HT-29 (cell line): ENCODE data around the gene FIS1. TPM values are rescaled to one million over a fixed set of nuclear protein-coding genes. Genes with fewer than 3 reads are reported as not detected.

Experiments used
- DNase-seq: peaks from one replicate; pipeline ENCODE4 v3.0.0-alpha.2; 2015; ENCODE audit warnings: low spot score
- total RNA-seq: library from RNA; depleted of rRNA; stranded (reverse); fragments of >200 nt; shearing (Covaris generic); gene quantifications from 2 replicates; pipeline ENCODE4 v1.2.3, GENCODE V29; 2014

The FIS1 gene
- total RNA-seq, 1 experiment from 2014 or later: 377 TPM

DNA sequence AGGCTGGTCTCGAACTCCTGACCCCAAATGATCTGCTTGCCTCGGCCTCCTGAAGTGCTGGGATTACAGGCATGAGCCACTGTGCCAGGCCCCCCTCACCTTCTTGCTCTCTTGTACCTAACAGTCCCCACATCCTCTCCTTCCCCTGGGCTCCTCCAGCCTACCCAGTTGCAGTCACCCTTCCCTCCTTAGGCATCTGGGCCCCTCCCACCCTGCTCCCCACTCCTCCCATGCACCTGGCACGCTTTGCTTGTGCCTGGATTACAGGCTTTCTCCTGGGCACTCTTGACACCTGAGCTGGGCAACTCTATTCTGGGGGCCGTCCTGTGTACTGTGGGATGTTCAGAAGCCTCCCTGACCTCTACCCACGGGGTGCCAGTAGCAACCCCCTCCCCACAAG lies 10.2 kb downstream of the FIS1 start:
- DNase-seq: peak; percentile 49

DNA sequence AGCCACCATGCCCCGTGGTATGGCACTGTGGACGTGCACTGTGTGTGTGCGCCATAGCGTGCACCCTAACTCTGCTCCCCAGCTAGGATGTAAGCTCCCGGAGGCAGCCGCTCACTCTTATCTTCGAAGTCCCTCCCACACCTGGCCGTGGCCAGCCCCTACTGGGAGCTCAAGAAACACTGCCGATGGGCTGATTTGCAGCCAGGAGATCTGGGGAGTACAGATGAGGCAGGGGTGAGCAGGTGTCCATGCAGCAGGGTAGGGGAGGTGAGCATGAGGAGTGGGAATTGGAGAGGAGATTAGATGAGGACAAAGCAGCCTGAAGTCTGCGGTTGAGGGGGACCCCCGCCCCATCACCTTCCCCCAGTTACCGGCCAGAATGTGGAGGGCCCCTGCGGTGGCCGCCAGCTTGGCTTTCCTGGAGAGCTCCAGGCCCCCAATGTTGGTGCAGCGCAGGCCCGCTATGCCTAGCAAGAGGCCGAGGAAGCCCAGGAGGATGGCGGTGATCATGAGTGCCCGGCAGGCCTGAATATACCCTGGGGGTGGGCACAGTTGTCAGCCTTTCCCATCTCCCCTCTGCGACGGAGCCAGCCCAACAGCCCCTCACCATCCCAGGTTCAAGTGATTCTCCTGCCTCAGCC lies 10.9 kb downstream of the FIS1 start:
- no peak for DNase-seq

DNA sequence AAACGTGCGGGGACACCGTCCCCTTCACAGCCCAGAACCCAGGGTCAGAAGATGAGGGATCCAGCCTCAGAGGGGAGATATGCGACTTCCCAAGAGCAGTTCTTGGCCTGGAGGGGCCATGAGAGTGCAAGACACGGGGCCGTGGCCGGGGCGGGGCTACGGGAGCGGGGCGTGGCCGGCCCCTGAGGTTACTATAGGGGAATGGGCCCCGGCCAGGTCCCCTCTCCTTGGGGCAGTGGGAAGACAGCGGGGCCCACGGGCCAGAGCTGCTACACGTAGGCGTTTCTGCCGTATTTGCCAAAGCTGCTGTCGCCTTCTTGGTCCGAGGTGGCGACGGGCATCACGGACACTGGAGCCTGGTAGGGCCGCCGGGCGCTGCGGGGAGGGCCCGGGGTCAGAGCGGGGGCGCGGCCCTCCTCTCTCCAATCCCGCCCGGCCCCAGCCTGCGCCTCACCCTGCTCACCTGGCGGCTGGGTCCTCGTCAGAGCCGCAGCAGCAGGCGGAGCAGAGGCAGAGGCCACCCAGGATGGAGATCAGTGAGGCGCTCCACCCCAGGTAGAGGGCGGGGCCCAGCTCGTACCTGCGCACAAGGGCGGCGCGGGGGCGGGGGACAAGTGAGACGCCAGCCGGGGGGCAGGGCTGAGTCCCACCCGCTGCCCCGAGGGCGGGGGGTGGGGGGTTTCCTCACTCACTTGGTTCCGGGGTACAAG lies 12.6 kb downstream of the FIS1 start:
- peak; percentile 89 for DNase-seq

DNA sequence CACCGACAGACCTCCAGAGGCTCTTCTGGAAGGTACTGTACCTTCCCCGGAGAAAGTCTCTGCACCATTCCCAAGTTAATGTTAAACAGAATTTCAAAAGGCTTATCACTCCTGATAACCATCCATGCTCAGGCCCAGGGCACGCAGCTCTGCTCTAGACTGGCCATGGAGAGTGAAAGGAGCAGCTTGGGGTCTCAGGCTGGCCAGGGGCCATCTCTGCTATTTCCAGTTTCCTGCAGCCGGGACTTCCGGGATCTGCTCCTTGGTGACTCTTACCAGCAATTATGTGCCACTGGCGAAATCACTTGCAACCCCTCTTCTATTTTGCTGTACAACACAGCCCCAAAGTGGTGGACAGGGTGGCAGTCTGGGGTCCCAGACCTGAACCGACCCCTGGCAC lies 13.2 kb downstream of the FIS1 start:
- peak; percentile 45 for DNase-seq

DNA sequence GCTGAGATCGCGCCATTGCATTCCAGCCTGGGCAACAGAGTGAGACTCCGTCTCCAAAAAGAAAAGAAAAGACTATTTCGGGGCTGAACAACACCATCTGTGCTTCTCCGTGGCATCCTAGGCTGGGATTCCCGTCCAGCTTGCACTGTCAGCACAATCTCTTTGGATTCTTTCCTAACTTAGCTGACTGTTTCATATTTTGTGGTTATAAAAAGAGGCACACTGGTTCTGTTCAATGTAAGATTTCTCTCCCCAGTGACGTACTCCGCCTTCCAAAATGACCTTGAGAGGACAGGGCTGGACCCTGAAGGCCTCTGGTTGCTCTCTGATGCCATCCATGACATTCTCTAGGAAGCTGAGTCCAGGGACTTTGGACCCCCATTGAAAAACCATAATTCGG lies 18.2 kb downstream of the FIS1 start:
- DNase-seq: no peak

DNA sequence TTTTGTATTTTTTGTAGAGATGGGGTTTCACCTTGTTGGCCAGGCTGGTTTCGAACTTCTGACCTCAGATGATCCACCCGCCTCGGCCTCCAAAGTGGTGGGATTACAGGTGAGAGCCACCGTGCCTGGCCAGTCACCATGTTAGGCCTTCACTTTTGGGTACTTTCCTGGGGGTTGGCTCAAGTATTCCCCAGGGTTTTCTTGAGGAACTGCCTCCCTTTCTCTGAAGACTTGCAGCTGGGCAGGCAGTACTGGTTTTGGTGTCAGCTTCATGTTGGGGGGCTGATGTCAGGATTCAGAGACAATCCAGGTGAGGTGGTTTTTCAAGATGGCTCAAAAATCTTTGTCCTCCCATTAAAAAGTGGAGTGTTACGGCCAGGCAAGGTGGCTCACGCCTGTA lies 19.2 kb downstream of the FIS1 start:
- no peak for DNase-seq

DNA sequence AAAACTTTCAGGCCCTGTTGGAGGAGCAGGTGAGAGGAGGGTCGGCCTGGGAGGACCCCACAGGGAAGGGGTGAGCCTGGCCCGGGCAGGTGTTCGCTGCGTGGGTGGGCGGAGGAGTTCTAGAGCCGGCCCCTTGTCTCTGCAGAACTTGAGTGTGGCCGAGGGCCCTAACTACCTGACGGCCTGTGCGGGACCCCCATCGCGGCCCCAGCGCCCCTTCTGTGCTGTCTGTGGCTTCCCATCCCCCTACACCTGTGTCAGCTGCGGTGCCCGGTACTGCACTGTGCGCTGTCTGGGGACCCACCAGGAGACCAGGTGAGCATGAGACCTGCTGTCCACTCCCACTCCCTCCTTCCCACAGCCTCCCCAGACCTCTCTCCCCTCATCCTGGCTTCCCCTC lies 21.4 kb downstream of the FIS1 start:
- no peak for DNase-seq

DNA sequence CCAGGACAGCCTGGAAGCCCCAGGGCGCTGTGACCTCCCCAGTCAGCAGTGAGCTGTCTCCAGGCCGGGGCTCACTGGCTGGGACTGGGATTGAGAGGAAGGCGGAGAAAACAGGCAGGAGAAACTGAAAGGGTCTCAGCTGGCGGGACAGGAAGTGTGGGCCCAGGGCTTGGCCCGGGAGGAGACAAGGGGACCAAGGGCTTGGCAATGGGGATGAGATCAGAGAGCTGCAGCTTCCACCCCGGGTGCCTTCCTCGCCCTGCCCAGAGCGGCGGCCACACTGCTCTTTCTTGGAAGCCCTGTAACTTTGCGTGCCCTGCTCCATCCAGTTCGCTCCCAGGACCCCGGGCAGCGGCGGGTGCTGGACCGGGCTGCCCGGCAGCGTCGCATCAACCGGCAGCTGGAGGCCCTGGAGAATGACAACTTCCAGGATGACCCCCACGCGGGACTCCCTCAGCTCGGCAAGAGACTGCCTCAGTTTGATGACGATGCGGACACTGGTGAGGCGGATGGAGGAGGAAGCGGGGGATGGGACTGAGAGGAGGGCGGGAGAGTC lies 22.5 kb downstream of the FIS1 start:
- no peak for DNase-seq

DNA sequence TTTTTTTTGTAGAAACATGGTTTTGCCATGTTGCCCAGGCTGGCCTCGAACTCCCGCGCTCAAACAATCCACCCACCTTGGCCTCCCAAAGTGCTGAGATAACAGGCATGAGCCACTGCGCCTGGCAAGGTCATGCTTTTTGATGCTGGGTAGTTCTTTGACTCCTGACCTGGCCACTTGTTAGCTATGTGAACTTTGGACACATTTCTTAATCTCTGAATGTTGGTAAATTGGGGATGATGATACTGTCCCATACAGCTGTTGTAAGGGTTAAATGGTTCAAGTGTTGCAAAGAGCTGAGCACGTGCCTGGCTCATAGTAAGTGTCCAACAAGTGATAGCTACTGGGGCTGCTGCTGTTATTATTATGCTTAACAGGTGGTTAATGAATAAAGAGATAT lies 24.6 kb downstream of the FIS1 start:
- DNase-seq: no peak

DNA sequence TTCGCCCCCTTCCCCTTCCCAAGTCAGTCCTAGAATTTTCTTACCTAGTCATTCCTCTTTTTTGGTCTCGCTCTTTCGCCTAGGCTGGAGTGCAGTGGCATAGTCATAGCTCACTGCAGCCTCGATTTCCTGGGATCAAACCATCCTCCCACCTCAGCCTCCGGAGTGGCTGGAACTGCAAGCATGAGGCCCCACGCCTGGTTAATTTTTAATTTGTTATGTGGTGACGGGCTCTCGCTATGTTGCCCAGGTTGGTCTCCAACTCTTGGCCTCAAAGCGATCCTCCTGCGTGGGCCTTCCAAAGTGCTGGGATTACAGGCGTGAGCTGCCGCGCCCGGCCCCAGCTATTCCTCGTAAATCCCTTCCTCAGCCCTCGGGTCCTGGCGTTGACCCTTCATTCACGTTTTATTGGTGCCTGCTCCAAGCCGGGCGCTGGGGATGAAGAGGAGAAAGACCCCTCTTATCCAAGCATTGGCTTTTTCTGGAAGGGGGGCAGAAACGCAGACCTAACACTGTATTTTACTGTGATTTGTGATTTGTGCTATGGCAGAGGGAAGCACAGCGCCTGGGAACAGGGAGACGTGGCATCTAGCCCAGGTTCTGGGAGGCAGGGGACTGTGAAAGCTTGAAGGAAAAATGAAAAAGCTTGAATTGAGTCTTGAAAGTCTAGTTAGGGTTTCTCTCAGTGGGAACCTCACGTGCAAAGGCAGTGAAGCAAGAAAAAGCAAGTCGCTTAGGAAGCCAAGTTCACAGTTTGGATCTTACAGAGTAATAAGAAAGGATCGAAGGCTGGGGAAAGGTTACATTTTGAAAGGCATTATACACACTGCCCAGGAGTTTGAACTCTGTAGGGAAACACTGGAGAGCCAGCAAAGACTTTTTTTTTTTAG lies 26.4 kb downstream of the FIS1 start:
- no peak for DNase-seq

DNA sequence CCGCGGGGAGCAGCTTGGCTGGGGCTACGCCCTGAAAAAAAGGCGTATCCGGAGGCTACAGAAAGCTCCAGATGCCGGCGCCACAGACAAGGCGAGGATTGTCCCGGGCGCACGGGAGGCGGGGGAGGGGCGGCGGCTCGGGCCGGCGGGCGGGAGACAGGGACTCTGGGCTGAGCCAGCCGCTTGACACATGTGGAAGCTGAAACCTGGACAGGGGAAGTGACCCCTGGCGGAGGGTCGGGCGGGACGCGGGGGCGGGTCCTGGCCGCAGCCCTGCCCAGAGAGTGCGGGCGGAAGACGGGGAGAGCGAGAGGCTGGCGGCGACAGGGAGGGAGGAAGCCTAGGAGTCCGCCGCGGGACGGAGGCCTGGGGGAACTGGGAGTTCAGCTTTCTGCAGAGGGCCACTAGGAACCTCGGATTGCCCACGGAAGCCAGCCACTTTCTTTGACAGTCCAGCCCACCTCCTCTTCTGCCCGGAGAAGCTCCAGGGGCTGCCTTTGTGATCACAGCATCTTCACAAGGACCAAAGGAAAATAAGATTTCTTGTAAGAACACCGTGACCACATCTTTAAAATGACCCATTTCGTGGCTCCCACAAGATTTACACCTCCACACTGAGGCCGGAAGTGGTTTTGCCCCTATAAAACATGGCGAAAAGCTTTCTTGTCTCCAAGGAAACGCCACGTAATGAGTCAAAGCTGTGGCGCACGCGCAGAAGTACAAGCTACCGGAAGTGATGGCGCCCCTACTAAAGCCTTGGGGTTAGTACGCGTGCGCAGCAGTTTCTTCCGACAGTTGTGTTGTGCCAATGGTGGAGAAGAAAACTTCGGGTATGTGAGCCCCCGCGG lies 27.3 kb downstream of the FIS1 start, which contains the start of the genes PLOD3 and ZNHIT1:
TSS of gene PLOD3 (minus strand) at position 194 of the 848 bp plus-strand sequence. CDS start 307 bp downstream, outside the sequence.
TSS of gene ZNHIT1 (plus strand) at position 778 of the 848 bp plus-strand sequence. CDS start at position 809, 31 bp downstream.
- DNase-seq: peak; percentile 100

DNA sequence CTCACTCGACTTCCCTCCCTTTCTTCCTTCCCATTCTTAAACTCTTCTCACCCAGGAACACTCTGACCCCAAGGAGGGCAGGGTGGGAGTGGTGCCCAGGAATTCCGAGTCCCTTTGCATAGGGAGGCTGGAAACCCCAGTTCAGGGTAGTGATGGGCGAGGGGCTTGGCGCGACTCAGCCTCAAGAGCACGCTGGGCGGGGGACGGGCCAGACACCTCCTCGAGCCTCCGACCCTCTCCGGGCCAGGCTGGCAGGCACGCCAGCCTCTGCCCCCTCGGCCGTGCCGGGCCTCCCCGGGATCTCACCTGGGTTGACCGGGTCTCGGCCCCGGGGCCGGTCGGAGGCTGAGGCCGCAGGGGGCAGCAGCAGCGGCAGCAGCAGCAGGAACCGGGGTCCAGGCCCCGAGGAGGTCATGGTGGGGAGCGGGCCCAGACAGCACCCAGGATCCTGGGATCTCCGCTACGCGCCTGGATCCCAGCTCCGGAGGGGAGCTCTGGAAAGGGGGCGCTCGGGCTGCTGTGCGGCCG lies 28.0 kb downstream of the FIS1 start:
- DNase-seq: no peak

DNA sequence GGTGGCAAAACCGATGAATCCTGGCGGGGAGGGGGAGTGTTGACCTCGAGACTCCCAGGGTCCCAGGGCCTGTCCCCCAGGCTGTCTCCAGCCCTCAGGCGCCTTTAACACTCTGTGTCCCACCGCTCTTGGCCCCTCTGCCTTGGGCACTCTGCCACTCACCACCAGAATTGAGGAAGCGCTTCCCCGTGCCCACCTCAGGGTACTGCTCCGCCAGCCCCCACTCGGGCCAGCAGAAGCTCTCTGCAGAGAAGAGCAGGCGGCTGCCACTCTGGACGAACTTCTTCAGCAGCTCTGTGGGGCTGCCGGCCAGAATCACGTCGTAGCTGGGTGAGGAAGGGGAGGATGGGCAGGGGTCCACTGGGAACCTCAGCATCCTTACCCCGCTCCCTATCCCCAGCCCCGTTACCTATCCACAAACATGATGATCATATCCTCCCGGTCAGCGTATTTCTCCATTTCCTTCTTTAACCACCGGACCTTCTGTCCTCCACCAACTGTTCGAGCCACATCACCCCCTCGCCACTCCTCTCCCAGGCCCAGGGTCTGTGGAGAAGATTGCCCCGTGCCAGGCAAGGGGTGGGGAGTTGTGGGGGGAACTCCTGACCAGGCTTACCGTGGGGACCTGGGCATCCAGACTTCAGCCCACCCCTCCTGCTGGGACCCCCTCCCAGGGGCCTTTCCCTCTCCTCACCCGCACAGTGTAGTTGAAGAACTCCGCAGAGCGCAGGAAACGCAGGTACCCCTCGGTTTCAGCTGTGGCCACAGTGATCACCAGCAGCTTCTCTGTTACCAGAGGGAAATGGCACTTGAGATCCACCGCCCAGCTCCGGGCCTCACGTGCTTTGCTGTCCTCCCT lies 28.7 kb downstream of the FIS1 start:
- peak; percentile 49 for DNase-seq

DNA sequence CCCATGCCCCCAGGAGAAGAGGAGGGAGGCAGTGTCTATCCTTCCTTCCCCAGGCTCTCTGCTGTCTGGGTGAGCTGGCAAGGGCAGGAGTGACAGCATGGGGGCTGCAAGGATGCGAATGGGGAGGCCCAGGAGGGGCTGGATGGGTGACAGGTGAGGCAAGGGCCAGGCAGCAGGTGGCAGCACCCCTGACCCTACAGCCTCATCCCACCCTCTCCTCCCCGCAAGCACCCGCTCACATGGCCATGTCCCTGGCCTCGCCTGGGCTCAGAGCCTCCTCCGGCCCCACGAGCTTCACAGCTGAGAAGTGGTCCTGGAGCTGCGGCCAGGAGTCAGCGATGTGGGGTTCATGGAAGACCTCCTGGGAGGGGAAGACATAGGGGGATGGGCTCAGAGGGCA lies 32.9 kb downstream of the FIS1 start:
- DNase-seq: no peak

DNA sequence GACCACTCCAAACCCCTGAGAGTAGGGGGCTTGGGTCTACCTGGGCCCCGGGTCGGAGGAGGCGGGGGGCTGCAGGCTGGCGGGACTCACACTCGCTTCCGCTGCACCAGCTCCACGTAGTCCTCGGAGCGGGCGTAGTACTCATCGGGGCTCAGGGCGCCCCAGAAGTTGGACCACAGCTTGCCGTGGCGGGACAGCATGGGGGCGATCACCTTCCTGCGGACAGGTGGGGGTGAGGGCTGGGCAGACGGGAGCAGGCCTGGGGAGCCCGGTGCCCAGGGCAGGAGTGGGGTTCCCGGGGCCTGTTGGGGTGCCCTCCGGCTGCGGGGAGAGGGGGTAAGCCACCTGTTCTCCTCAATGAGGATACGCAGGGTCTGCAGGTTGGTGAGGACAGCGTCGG lies 33.4 kb downstream of the FIS1 start:
- no peak for DNase-seq

DNA sequence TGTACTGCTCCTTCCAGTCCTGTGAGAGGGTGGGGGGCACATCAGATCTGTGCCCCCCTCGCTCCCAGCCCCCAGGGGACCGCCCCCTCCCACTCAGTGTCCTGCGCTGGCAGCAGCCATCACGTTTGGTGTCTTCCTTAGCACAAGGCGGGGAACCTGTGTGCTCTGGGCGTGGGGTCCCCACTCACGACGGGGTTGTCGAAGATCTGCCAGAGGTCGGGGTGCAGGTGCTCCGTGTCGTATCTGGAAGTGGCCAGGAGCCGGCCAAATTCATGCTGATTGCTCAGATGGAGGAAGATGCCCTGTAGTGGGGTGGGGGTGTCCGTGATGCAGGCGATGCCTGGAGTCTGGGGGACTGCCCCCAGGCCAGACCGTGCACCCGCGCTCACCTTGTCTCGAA lies 34.7 kb downstream of the FIS1 start:
- DNase-seq: no peak

DNA sequence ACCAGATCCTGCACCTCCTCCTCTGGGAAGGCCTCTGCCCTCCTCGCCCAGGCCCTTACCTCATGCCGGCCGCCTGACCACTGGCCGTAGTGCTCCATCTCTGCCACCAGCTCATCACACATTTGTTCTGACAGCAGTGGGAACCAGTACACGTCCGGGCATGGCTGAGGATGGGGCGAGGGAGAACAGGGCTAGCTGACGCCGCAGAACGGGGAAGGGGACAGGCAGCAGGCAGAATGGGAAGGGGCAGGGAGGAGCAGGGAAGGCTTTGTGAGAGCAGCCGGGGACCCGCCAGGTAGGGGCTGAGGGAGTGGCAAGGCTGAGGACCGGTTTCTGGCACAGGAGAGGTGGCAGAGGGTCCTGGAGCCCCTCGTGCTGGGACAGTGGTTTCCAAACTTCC lies 36.1 kb downstream of the FIS1 start:
- DNase-seq: no peak

DNA sequence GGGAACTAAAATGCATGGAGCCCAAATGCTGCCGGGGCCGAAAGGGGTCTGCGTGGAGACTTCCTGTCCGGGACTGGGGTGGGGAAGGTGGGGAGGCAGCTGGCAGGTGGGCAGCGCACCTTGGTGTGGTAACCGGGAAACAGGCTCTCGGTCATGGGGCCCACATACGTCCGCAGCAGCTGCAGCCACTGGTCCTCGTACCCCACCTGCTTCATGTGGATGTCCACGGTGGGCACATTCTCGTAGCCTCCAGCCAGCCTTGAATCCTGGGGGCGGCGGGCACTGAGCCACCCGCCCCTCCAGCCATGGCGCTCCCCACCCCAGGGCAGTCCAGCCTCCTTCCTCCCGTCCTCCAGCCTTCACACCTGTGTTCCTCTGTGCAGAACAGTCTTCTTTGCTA lies 37.4 kb downstream of the FIS1 start:
- DNase-seq: no peak

DNA sequence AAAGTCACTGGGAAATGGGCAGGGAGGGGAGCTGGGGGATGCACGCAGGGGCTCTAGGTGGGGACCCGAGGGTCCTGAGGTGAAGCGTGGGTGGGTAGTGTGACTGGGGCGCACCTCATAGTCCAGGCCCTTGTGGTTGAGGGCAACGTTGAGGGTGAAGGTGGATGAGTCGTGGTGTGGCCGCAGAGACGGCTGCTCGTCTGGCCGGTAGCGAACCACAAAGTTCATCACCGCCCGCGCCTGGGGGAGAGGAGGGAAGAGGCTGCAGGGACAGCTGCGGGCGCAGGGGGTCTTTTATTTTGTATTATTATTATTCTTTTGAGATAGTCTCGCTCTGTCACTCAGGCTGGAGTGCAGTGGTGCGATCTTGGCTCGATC lies 38.2 kb downstream of the FIS1 start:
- no peak for DNase-seq
